Activated CD4-positive, alpha-beta T cell treated with anti-CD3 and anti-CD28 coated beads for 36 hours (primary cell): ENCODE data around the gene CCDC149. TPM values are rescaled to one million over a fixed set of nuclear protein-coding genes. Genes with fewer than 3 reads are reported as not detected.

Experiments
- ATAC-seq: fragments of 200-7000 bp; cut with Tn5 transposase; one replicate; pipeline ENCODE4 v1.10.0; 2021; ENCODE audit warnings: mild to moderate bottlenecking, moderate library complexity
- CTCF ChIA-PET: fragments of 350-600 bp; sonication (Branson Sonifier 250); formaldehyde crosslinking; loops from one replicate; lab custom pipeline; 2021; ENCODE audit warnings: antibody characterized with exemption; lab: Charles Lee
- POLR2A ChIA-PET: fragments of 350-600 bp; sonication (Branson Sonifier 250); formaldehyde crosslinking; loops from one replicate; lab custom pipeline; 2021; ENCODE audit warnings: antibody characterized with exemption, inconsistent platforms; lab: Charles Lee
- DNase-seq: peaks from one replicate; pipeline ENCODE4 v3.0.0-alpha.2; 2020
- H3K27ac Mint-ChIP-seq: one replicate; pipeline ENCODE4 v1.8.0; 2021; ENCODE audit warnings: mixed read lengths
- H3K27me3 Mint-ChIP-seq: one replicate; pipeline ENCODE4 v1.8.0; 2021; ENCODE audit warnings: mixed read lengths
- H3K36me3 Mint-ChIP-seq: one replicate; pipeline ENCODE4 v1.8.0; 2021; ENCODE audit warnings: low read depth, mixed read lengths
- H3K4me1 Mint-ChIP-seq: one replicate; pipeline ENCODE4 v1.8.0; 2021; ENCODE audit warnings: mixed read lengths
- H3K4me3 Mint-ChIP-seq: one replicate; pipeline ENCODE4 v1.8.0; 2021; ENCODE audit warnings: mild to moderate bottlenecking, moderate library complexity, mixed read lengths
- H3K9me3 Mint-ChIP-seq: one replicate; pipeline ENCODE4 v1.8.0; 2021; ENCODE audit warnings: low read depth, mixed read lengths
- intact Hi-C, 2 experiments: fragments of 100-400 bp; cut with DNase I in 1 of 2; cut with micrococcal nuclease in 1 of 2; formaldehyde crosslinking; loops; one replicate each; pipeline versions ENCODE4 v1.14.2 to v1.15.1; 2022 to 2024; cut with DNase I, micrococcal nuclease
- total RNA-seq, 2 experiments: library from RNA; stranded (reverse); gene quantifications; one replicate each; pipeline ENCODE4 v1.2.3, GENCODE V29; 2021

CCDC149 gene
- total RNA-seq, 2 experiments from 2014 or later = 0.14 to 0.16 TPM

GRCh38 chr4:24808261-24808660 lies 104.6 kb downstream of the CCDC149 start:
- Mint-ChIP-seq H3K9me3 (peaks cover 4% of the 10 kb centered on the region), H3K4me1 (no peaks in the 10 kb centered on the region), H3K27me3 (peaks cover 4% of the 10 kb centered on the region), H3K4me3 (no peak overlapping the region), H3K36me3 (no peaks in the 10 kb centered on the region), H3K27ac (no peak overlapping the region)
- no peak for DNase-seq
- ATAC-seq = no peak
- intact Hi-C loops = no loop called here
- ChIA-PET POLR2A (no interaction called here), CTCF (no interaction called here)

GRCh38 chr4:24807611-24808010 lies 105.2 kb downstream of the CCDC149 start:
- H3K27me3 Mint-ChIP-seq = peaks cover 4% of the 10 kb centered on the region
- H3K36me3 Mint-ChIP-seq = no peaks in the 10 kb centered on the region
- H3K4me3 Mint-ChIP-seq = no peak overlapping the region
- CTCF ChIA-PET = no interaction called here
- H3K4me1 Mint-ChIP-seq = no peaks in the 10 kb centered on the region
- DNase-seq (no peak), ATAC-seq (no peak)
- peaks cover 4% of the 10 kb centered on the region for H3K9me3 Mint-ChIP-seq
- intact Hi-C loops = no loop called here
- POLR2A ChIA-PET = no interaction called here
- H3K27ac Mint-ChIP-seq = no peak overlapping the region

- CTCF ChIA-PET = no interaction called here
- Mint-ChIP-seq H3K27ac (no peak overlapping the region), H3K27me3 (peaks cover 13% of the 10 kb centered on the region), H3K4me1 (no peaks in the 10 kb centered on the region), H3K9me3 (no peaks in the 10 kb centered on the region), H3K4me3 (no peak overlapping the region), H3K36me3 (no peaks in the 10 kb centered on the region)
- intact Hi-C loops = no loop called here
- POLR2A ChIA-PET = no interaction called here
- ATAC-seq = no peak
- no peak for DNase-seq
Observed at GRCh38 chr4:24806206-24806990, 106.4 kb downstream of the CCDC149 start.

- Mint-ChIP-seq H3K4me1 (no peaks in the 10 kb centered on the region), H3K27ac (no peak overlapping the region), H3K4me3 (no peak overlapping the region), H3K36me3 (no peaks in the 10 kb centered on the region), H3K9me3 (no peaks in the 10 kb centered on the region), H3K27me3 (peaks cover 20% of the 10 kb centered on the region)
- intact Hi-C loops = no loop called here
- ChIA-PET POLR2A (no interaction called here), CTCF (no interaction called here)
- no peak for DNase-seq
- ATAC-seq = no peak
Observed at GRCh38 chr4:24805566-24805965, 107.3 kb downstream of the CCDC149 start.

- POLR2A ChIA-PET = no interaction called here
- Mint-ChIP-seq H3K36me3 (no peaks in the 10 kb centered on the region), H3K27ac (no peak overlapping the region), H3K4me3 (no peak overlapping the region), H3K9me3 (no peaks in the 10 kb centered on the region), H3K4me1 (no peaks in the 10 kb centered on the region), H3K27me3 (peaks cover 23% of the 10 kb centered on the region)
- intact Hi-C loops = no loop called here
- CTCF ChIA-PET = no interaction called here
- no peak for ATAC-seq
- DNase-seq = no peak
Observed at GRCh38 chr4:24805067-24805466, 107.8 kb downstream of the CCDC149 start.

- no peak overlapping the region for H3K27ac Mint-ChIP-seq
- ChIA-PET POLR2A (no interaction called here), CTCF (no interaction called here)
- H3K27me3 Mint-ChIP-seq = peaks cover 36% of the 10 kb centered on the region
- H3K4me1 Mint-ChIP-seq = no peaks in the 10 kb centered on the region
- H3K9me3 Mint-ChIP-seq = no peaks in the 10 kb centered on the region
- H3K4me3 Mint-ChIP-seq = no peak overlapping the region
- intact Hi-C loops = no loop called here
- H3K36me3 Mint-ChIP-seq = no peaks in the 10 kb centered on the region
- ATAC-seq (no peak), DNase-seq (no peak)
Observed at GRCh38 chr4:24802648-24803047, 110.2 kb downstream of the CCDC149 start.

GRCh38 chr4:24801136-24801855 lies 111.5 kb downstream of the CCDC149 start:
- Mint-ChIP-seq H3K4me3 (no peak overlapping the region), H3K4me1 (no peaks in the 10 kb centered on the region), H3K27ac (no peak overlapping the region), H3K27me3 (peaks cover 34% of the 10 kb centered on the region), H3K36me3 (no peaks in the 10 kb centered on the region), H3K9me3 (no peaks in the 10 kb centered on the region)
- intact Hi-C loops = no loop called here
- ChIA-PET CTCF (interaction anchor here (0.5 kb wide), 1 partner anchor 105 kb away, joined by 3 read pairs; no protein-coding TSS in a partner anchor), POLR2A (no interaction called here)
- ATAC-seq (no peak), DNase-seq (no peak)

- no peak overlapping the region for H3K4me3 Mint-ChIP-seq
- no peak for DNase-seq
- intact Hi-C loops = no loop called here
- ATAC-seq = no peak
- no peaks in the 10 kb centered on the region for H3K9me3 Mint-ChIP-seq
- H3K27me3 Mint-ChIP-seq = peaks cover 37% of the 10 kb centered on the region
- H3K27ac Mint-ChIP-seq = no peak overlapping the region
- no peaks in the 10 kb centered on the region for H3K36me3 Mint-ChIP-seq
- POLR2A ChIA-PET = no interaction called here
- CTCF ChIA-PET = no interaction called here
- no peaks in the 10 kb centered on the region for H3K4me1 Mint-ChIP-seq
Observed at GRCh38 chr4:24800325-24800895, 112.4 kb downstream of the CCDC149 start.

- Mint-ChIP-seq H3K4me3 (no peak overlapping the region), H3K27ac (no peak overlapping the region), H3K9me3 (no peaks in the 10 kb centered on the region), H3K36me3 (no peaks in the 10 kb centered on the region), H3K4me1 (no peaks in the 10 kb centered on the region), H3K27me3 (peaks cover 39% of the 10 kb centered on the region)
- POLR2A ChIA-PET = no interaction called here
- CTCF ChIA-PET = no interaction called here
- DNase-seq (no peak), ATAC-seq (no peak)
- intact Hi-C loops = no loop called here
Observed at GRCh38 chr4:24799544-24800324, 113.1 kb downstream of the CCDC149 start.

GRCh38 chr4:24799196-24799543 lies 113.7 kb downstream of the CCDC149 start:
- ChIA-PET CTCF (no interaction called here), POLR2A (no interaction called here)
- ATAC-seq = no peak
- Mint-ChIP-seq H3K4me3 (no peak overlapping the region), H3K27ac (no peak overlapping the region), H3K27me3 (peaks cover 39% of the 10 kb centered on the region), H3K4me1 (no peaks in the 10 kb centered on the region), H3K36me3 (no peaks in the 10 kb centered on the region), H3K9me3 (no peaks in the 10 kb centered on the region)
- DNase-seq = no peak
- intact Hi-C loops = no loop called here

- intact Hi-C loops = no loop called here
- no peaks in the 10 kb centered on the region for H3K9me3 Mint-ChIP-seq
- H3K4me1 Mint-ChIP-seq = no peaks in the 10 kb centered on the region
- ATAC-seq (no peak), DNase-seq (no peak)
- peaks cover 39% of the 10 kb centered on the region for H3K27me3 Mint-ChIP-seq
- H3K36me3 Mint-ChIP-seq = no peaks in the 10 kb centered on the region
- ChIA-PET CTCF (no interaction called here), POLR2A (no interaction called here)
- H3K27ac Mint-ChIP-seq = no peak overlapping the region
- H3K4me3 Mint-ChIP-seq = no peak overlapping the region
Observed at GRCh38 chr4:24798036-24798610, 114.7 kb downstream of the CCDC149 start.
